Activated CD4-positive, alpha-beta T cell treated with anti-CD3 and anti-CD28 coated beads, Interleukin-2, Interleukin-6, amounts not matched to agents 100 ng/mL and 50 ng/mL, durations not matched to agents 16 hours and 8 hours (primary cell): ENCODE data around the gene KCNQ2.

Source experiments
- DNase-seq: peaks from one replicate; pipeline ENCODE4 v3.0.0-alpha.2; 2020

KCNQ2 gene

DNA sequence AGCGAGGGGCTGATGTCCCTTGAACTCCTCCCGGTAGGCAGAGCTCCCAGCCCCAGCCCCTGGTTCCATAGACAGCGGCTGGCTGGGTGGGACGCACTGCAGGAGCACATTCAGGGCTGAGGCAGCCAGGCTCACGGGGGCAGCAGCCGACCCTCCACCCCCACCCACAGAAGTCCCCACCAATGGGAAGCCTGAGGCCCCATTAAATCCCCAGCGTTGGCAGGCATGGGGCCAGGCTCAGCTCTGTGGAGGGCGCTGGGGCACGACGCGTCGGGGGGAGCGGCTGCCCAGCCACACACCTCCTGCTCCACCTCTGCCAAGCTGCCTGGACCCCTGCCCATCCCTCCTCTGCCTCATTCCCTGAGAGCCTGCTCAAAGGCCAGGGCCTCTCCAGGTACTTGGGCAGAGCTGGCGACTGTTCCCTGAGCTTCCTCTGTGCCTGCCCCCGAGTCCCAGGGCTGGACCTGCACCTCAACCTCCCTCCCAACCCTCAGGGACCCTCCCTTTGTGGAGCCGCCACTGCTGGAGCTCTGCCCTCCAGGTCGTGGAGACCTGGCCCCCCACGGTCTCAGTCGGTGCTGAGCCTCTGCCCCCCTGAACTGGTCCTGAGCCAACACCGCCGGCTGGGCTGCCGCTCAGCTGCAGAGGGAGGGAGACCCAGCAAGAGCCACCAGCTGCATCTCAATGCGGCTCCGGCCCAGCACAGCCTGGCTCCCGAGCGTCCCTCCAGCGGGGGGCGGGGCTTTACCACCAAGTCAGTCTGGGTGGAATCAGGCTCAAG lies 120.5 kb downstream of the KCNQ2 start:
- DNase-seq: no peak

DNA sequence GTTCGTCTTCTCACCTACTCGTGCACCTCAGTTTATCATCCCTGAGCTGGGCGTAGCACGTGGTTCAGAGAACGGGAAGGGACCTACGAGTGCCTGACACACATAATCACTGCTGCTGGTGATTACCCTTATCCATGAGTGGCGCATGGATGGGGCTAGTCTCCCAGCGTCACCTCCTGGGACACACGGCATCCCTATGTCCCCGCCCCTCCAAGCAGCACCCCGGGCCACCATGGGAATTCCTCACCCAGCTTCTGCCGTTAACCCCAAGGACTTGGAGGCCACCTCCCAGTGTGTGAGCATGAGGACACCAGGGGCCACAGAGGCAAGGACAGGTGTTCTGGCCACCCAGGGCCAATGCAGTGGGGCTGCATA lies 121.1 kb downstream of the KCNQ2 start:
- no peak for DNase-seq

DNA sequence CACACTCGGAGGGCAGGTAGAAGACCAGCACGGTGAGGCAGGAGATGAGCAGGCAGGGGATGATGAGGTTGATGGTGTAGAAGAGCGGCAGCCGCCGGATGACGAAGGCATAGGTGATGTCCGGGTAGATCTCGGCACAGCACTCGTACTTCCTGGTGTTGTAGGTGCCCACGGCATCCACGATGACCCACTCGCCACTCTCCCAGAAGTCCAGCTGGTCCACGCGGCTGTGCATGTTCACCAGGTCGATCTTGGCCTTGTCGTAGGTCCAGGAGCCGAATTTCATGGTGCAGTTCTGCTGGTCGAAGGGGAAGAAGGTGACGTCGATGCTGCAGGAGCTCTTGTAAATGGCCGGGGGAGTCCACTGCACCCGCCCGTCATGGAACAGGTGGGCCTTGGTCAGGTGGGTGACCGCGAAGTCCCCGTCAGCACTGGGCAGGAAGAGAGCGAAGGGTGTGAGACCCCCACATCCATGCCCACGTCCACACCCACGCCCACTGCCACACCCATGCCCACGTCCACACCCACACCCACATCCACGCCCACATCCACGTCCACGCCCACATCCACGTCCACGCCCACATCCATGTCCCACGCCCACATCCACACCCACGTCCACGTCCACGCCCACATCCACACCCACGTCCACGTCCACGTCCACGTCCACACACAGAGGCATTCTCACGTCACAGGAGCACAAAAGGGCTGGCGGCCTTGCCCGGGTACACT lies 121.7 kb downstream of the KCNQ2 start:
- no peak for DNase-seq
